Prostate gland (tissue), 2 donors: ENCODE results near the gene AOPEP.

ENCODE experiments used
- CTCF ChIP-seq, 4 experiments: fragments of 200-600 bp in 2 of 4; fragments of 450-650 bp in 2 of 4; sonication (generic) in 2 of 4; IDR thresholded peaks; 1 replicate in 3 of 4; 2 replicates in 1 of 4; pipeline ENCODE4 v1.5.1; 2016 to 2019; ENCODE audit warnings: antibody characterized with exemption in 4 of 4, mild to moderate bottlenecking in 2 of 4, moderate library complexity in 2 of 4
- POLR2A ChIP-seq: fragments of 450-650 bp; IDR thresholded peaks from one replicate; pipeline ENCODE4 v1.6.1; 2016; ENCODE audit warnings: antibody characterized with exemption, mild to moderate bottlenecking
- POLR2AphosphoS5 ChIP-seq: sonication (generic); formaldehyde crosslinking; IDR thresholded peaks from one replicate; pipeline ENCODE4 v1.6.1; 2017; ENCODE audit warnings: antibody characterized with exemption

GRCh38 chr9:94935396-94935795, 208.9 kb downstream of the AOPEP start:
- TF ChIP-seq CTCF (IDR thresholded peaks at IDR 0.05) (no peak), POLR2A (no peak), POLR2AphosphoS5 (no peak)
